ENCODE results near the gene SLAMF1. TPM values are rescaled to one million over a fixed set of nuclear protein-coding genes. Genes with fewer than 3 reads are reported as not detected.
"Not testable (repeated sequence)": the region's sequence is repeated elsewhere in the genome, so short reads cannot be mapped to it uniquely, and the experiment has no call there.

SLAMF1 gene
- total RNA-seq, 1 donor from 2014 or later: 0.20 TPM

GRCh38 chr1:160665330-160666078, 18.7 kb upstream of the SLAMF1 start:
- DNase-seq: peak; percentile 17

- no peak for DNase-seq
Measured at GRCh38 chr1:160664573-160665051, 17.8 kb upstream of the SLAMF1 start.

GRCh38 chr1:160662910-160663309, 16.1 kb upstream of the SLAMF1 start:
- no peak for DNase-seq

GRCh38 chr1:160659566-160659965, 12.7 kb upstream of the SLAMF1 start:
- no peak for DNase-seq

- DNase-seq: no peak
Measured at GRCh38 chr1:160658814-160659193, 12.0 kb upstream of the SLAMF1 start.

GRCh38 chr1:160658162-160658813, 11.4 kb upstream of the SLAMF1 start:
- DNase-seq: no peak

- DNase-seq: no peak
Measured at GRCh38 chr1:160657250-160657781, 10.5 kb upstream of the SLAMF1 start.

GRCh38 chr1:160656737-160657136, 9.9 kb upstream of the SLAMF1 start:
- DNase-seq: no peak

GRCh38 chr1:160653620-160654016, 6.8 kb upstream of the SLAMF1 start:
- no peak for DNase-seq

- no peak for DNase-seq
Measured at GRCh38 chr1:160652924-160653619, 6.2 kb upstream of the SLAMF1 start.

- not testable (repeated sequence) for DNase-seq
Measured at GRCh38 chr1:160652065-160652641, 5.3 kb upstream of the SLAMF1 start.

- no peak for DNase-seq
Measured at GRCh38 chr1:160651433-160652064, 4.7 kb upstream of the SLAMF1 start.

- no peak for DNase-seq
Measured at GRCh38 chr1:160647329-160647720, 481 bp upstream of the SLAMF1 start.

- no peak for DNase-seq
Measured at GRCh38 chr1:160646180-160646579, 664 bp downstream of the SLAMF1 start.

GRCh38 chr1:160645386-160646130, 1.3 kb downstream of the SLAMF1 start:
- DNase-seq: no peak

GRCh38 chr1:160644399-160644798, 2.4 kb downstream of the SLAMF1 start:
- no peak for DNase-seq

GRCh38 chr1:160643138-160643537, 3.7 kb downstream of the SLAMF1 start:
- DNase-seq: no peak

- no peak for DNase-seq
Measured at GRCh38 chr1:160642281-160642644, 4.6 kb downstream of the SLAMF1 start.

- DNase-seq: no peak
Measured at GRCh38 chr1:160641323-160642280, 5.2 kb downstream of the SLAMF1 start.
